GM21619 (cell line): Measurements from ENCODE around the gene ICOS.

Source experiments
- ATAC-seq: cut with Tn5 transposase; IDR thresholded peaks from one replicate; pipeline ENCODE4 v1.9.1; 2021; ENCODE audit not compliant: unreplicated experiment

The ICOS gene

DNA sequence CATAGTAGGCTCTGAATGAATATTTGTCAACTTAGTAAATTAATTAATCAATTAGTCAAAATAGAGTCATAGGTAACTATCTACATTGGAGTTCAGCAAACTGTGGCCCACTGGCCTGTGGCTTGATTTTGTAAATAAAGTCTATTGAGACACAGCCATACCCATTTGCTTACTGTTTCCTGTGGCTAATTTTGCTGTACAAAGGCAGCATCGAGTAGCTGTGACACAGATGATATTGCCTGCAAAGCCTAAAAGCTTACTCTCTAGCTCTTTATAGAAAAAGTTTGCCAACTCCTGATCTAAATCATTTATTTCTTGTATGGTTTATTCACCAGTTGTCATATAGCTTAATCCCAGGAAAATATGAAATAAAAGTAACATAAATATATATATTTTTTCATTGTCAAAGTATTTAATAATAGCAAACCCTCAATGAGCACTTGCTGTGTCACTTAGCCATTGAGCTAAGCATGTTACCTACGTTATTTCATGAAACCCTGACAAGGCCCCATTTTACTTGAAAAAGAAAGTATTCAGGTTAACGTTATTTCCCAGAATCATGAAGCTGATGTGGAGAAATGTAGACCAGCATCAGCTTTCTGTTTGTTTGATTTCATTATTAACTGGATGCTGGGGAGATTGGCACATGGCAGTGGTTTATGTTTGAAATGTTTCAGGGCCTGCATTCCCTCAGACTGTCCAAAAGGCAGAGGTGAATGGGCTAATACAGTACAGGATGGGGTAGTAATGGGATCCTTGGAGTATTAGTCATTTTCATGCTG lies 69.6 kb downstream of the ICOS start:
- ATAC-seq, result no peak

DNA sequence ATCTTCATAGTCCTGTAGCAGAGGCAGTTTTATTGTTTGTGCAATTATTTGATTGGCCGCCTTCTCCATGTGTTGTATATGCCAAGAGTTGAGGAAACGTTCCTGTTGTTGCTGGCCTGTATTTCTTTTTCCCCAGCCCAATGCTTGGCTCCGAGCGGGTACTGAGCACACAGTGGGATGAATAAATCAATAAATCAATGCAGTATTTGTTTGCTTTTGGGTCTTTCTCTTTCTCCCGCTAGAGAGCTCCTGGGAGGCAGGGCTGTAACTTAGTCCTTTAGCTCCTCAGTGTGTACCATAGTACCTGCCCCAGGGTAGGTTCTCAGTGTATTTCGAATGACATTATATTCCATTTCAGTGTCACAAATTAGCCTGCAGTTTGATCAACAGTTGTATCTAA lies 71.8 kb downstream of the ICOS start:
- no peak for ATAC-seq

GRCh38 chr2:204010628-204011560 lies 74.3 kb downstream of the ICOS start:
- no peak for ATAC-seq
